ENCODE data around the gene SDSL.

The SDSL gene

GRCh38 chr12:113457710-113458109 is 35.5 kb downstream of the SDSL start:
- Mint-ChIP-seq H3K9me3 (no peaks in the 10 kb centered on the region), H3K4me1 (peaks cover 3% of the 10 kb centered on the region), H3K27ac (no peak overlapping the region), H3K4me3 (no peak overlapping the region), H3K27me3 (peaks cover 32% of the 10 kb centered on the region), H3K36me3 (no peaks in the 10 kb centered on the region)
- no peak for ATAC-seq (ENCODE audit: low read depth)
- DNase-seq (ENCODE audit: low spot score in 2 of 2), result no peak

DNA sequence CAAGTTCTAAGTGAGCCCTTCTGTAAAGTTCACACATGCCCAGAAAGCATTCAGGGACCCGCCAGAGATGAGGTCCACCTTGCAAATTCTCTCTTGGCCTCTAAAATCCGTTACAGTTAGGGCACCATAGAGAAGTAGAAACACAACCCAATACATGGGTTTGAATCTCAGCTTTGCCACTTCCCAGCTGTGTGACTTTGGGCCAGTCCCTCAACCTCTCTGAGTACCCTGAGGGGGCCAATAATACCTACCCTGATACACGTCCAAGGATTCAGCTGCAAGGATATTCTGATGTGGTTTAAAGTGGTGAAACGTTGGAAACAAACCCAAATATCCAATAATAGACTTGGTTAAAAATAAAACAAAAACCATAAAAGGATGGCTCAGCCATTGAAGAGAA is 37.8 kb downstream of the SDSL start:
- H3K27me3 Mint-ChIP-seq, result peaks cover 39% of the 10 kb centered on the region
- H3K4me3 Mint-ChIP-seq, result no peak overlapping the region
- H3K9me3 Mint-ChIP-seq, result no peaks in the 10 kb centered on the region
- peaks cover 12% of the 10 kb centered on the region for H3K4me1 Mint-ChIP-seq
- H3K27ac Mint-ChIP-seq, result no peak overlapping the region
- ATAC-seq (ENCODE audit: low read depth), result no peak
- H3K36me3 Mint-ChIP-seq, result peaks cover 4% of the 10 kb centered on the region
- DNase-seq (ENCODE audit: low spot score in 2 of 2), result no peak

GRCh38 chr12:113461666-113462065 is 39.5 kb downstream of the SDSL start:
- Mint-ChIP-seq H3K36me3 (peaks cover 4% of the 10 kb centered on the region), H3K27me3 (peaks cover 39% of the 10 kb centered on the region), H3K9me3 (no peaks in the 10 kb centered on the region), H3K4me3 (no peak overlapping the region), H3K27ac (no peak overlapping the region), H3K4me1 (peaks cover 17% of the 10 kb centered on the region)
- ATAC-seq (ENCODE audit: low read depth) (no peak), DNase-seq (ENCODE audit: low spot score in 2 of 2) (no peak)

DNA sequence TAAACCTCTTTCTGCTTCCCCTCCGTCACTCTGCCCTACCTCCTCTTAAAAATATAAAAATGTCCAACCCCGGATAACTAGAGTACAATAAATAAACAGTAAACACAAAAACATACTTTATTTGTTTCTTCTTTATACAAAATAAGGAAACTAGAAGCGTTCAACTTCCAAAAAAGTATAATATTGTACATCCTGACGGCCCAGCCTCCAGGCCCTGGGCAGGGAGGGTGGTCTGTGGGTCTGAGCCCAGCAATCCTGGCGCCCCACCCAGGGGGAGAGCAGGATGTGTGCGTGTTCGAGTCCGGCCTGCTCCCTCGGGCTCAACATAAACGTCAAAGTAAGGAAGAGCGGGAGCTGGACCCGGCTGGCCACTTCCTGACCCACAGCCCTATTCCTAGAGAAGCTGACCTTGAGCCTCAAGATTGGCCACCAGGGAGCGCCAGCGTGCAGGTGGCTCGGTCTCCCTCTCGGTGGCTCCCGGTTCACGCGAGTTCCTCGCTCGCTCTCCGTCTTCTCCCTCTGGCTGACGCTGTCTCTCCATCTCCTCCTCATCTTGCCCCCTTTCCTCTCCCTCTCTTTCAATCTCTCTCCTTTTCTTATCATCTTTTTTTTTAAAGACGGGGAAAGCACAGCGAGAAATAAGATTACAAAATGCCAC is 40.1 kb downstream of the SDSL start:
- DNase-seq (ENCODE audit: low spot score in 2 of 2) (peak; percentile 58 to 70), ATAC-seq (ENCODE audit: low read depth) (peak; percentile 64)
- Mint-ChIP-seq H3K4me1 (peaks cover 20% of the 10 kb centered on the region), H3K4me3 (peak overlapping the region; percentile 81), H3K36me3 (peaks cover 4% of the 10 kb centered on the region), H3K27me3 (peaks cover 40% of the 10 kb centered on the region), H3K9me3 (no peaks in the 10 kb centered on the region), H3K27ac (no peak overlapping the region)

- H3K36me3 Mint-ChIP-seq, result peaks cover 4% of the 10 kb centered on the region
- H3K27ac Mint-ChIP-seq, result peak overlapping the region; percentile 7
- H3K4me1 Mint-ChIP-seq, result peaks cover 20% of the 10 kb centered on the region
- DNase-seq (ENCODE audit: low spot score in 2 of 2), result no peak
- no peak for ATAC-seq (ENCODE audit: low read depth)
- peak overlapping the region; percentile 24 for H3K4me3 Mint-ChIP-seq
- H3K9me3 Mint-ChIP-seq, result no peaks in the 10 kb centered on the region
- H3K27me3 Mint-ChIP-seq, result peaks cover 37% of the 10 kb centered on the region
Measured at GRCh38 chr12:113462998-113463745, 41.0 kb downstream of the SDSL start.

DNA sequence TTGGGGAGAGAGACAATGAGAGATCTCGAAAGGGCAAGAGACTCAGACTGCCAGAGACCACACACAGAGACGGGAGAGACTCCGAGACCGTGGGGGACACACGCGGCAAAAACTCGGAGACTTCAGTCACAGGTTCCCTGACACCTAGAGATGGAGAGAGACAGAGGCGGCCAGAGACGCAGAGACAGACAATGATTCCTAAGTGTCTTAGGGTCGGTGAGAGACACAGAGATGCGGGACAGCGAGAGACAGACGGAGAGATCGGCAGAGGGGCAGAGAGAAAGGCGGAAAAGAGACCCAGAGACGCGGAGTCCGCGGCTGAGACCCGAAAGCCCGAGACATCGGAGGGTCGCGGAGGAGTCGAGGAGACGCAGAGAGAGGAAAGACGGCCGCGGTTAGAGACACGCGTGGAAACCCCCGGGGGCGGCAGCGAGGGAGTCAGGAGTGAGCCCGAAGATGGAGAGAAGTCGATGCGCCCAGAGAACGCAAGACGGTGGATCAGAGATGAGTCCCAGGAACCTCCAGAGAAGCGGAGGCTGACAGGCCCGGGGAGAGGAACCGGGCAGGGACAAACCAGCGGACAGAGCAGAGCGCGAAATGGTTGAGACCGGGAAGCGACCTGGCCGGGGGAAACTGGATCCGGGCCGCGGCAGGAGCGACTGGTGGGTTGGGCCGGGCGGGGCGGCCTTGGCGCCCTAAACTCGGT is 41.7 kb downstream of the SDSL start:
- Mint-ChIP-seq H3K27ac (peak overlapping the region; percentile 7), H3K27me3 (peaks cover 37% of the 10 kb centered on the region)
- no peak for DNase-seq (ENCODE audit: low spot score in 2 of 2)

GRCh38 chr12:113464452-113464775 is 42.2 kb downstream of the SDSL start:
- H3K36me3 Mint-ChIP-seq, result peaks cover 4% of the 10 kb centered on the region
- peaks cover 20% of the 10 kb centered on the region for H3K4me1 Mint-ChIP-seq
- DNase-seq (ENCODE audit: low spot score in 2 of 2) (no peak), ATAC-seq (ENCODE audit: low read depth) (no peak)
- H3K27me3 Mint-ChIP-seq, result peaks cover 32% of the 10 kb centered on the region
- H3K4me3 Mint-ChIP-seq, result no peak overlapping the region
- no peak overlapping the region for H3K27ac Mint-ChIP-seq
- H3K9me3 Mint-ChIP-seq, result no peaks in the 10 kb centered on the region

More for the DNA sequence above, 41.7 kb downstream of the SDSL start:
- H3K4me1 Mint-ChIP-seq, result peaks cover 20% of the 10 kb centered on the region
- no peak for ATAC-seq (ENCODE audit: low read depth)
- H3K9me3 Mint-ChIP-seq, result no peaks in the 10 kb centered on the region
- H3K36me3 Mint-ChIP-seq, result peaks cover 4% of the 10 kb centered on the region
- peak overlapping the region; percentile 24 for H3K4me3 Mint-ChIP-seq

- ATAC-seq (ENCODE audit: low read depth) (no peak), DNase-seq (ENCODE audit: low spot score in 2 of 2) (no peak)
- H3K4me1 Mint-ChIP-seq, result peaks cover 20% of the 10 kb centered on the region
- no peak overlapping the region for H3K27ac Mint-ChIP-seq
- H3K4me3 Mint-ChIP-seq, result no peak overlapping the region
- H3K27me3 Mint-ChIP-seq, result peaks cover 32% of the 10 kb centered on the region
- peaks cover 4% of the 10 kb centered on the region for H3K36me3 Mint-ChIP-seq
- no peaks in the 10 kb centered on the region for H3K9me3 Mint-ChIP-seq
Measured at GRCh38 chr12:113464852-113465719, 42.9 kb downstream of the SDSL start.

GRCh38 chr12:113465808-113466453 is 43.8 kb downstream of the SDSL start:
- no peaks in the 10 kb centered on the region for H3K9me3 Mint-ChIP-seq
- H3K4me1 Mint-ChIP-seq, result peaks cover 20% of the 10 kb centered on the region
- H3K27me3 Mint-ChIP-seq, result peaks cover 34% of the 10 kb centered on the region
- no peak overlapping the region for H3K27ac Mint-ChIP-seq
- no peak for DNase-seq (ENCODE audit: low spot score in 2 of 2)
- H3K36me3 Mint-ChIP-seq, result peaks cover 4% of the 10 kb centered on the region
- no peak overlapping the region for H3K4me3 Mint-ChIP-seq
- ATAC-seq (ENCODE audit: low read depth), result no peak

- no peak overlapping the region for H3K27ac Mint-ChIP-seq
- peaks cover 30% of the 10 kb centered on the region for H3K27me3 Mint-ChIP-seq
- peak overlapping the region; percentile 45 for H3K4me3 Mint-ChIP-seq
- peaks cover 4% of the 10 kb centered on the region for H3K36me3 Mint-ChIP-seq
- peaks cover 20% of the 10 kb centered on the region for H3K4me1 Mint-ChIP-seq
- DNase-seq (ENCODE audit: low spot score in 2 of 2) (no peak), ATAC-seq (ENCODE audit: low read depth) (no peak)
- no peaks in the 10 kb centered on the region for H3K9me3 Mint-ChIP-seq
Measured at GRCh38 chr12:113466454-113467141, 44.4 kb downstream of the SDSL start.

- no peak for DNase-seq (ENCODE audit: low spot score in 2 of 2)
- peak overlapping the region; percentile 45 for H3K4me3 Mint-ChIP-seq
- H3K36me3 Mint-ChIP-seq, result peaks cover 4% of the 10 kb centered on the region
- peaks cover 20% of the 10 kb centered on the region for H3K4me1 Mint-ChIP-seq
- no peaks in the 10 kb centered on the region for H3K9me3 Mint-ChIP-seq
- H3K27ac Mint-ChIP-seq, result no peak overlapping the region
- ATAC-seq (ENCODE audit: low read depth), result no peak
- peaks cover 34% of the 10 kb centered on the region for H3K27me3 Mint-ChIP-seq
Measured at GRCh38 chr12:113467142-113467501, 44.9 kb downstream of the SDSL start.

DNA sequence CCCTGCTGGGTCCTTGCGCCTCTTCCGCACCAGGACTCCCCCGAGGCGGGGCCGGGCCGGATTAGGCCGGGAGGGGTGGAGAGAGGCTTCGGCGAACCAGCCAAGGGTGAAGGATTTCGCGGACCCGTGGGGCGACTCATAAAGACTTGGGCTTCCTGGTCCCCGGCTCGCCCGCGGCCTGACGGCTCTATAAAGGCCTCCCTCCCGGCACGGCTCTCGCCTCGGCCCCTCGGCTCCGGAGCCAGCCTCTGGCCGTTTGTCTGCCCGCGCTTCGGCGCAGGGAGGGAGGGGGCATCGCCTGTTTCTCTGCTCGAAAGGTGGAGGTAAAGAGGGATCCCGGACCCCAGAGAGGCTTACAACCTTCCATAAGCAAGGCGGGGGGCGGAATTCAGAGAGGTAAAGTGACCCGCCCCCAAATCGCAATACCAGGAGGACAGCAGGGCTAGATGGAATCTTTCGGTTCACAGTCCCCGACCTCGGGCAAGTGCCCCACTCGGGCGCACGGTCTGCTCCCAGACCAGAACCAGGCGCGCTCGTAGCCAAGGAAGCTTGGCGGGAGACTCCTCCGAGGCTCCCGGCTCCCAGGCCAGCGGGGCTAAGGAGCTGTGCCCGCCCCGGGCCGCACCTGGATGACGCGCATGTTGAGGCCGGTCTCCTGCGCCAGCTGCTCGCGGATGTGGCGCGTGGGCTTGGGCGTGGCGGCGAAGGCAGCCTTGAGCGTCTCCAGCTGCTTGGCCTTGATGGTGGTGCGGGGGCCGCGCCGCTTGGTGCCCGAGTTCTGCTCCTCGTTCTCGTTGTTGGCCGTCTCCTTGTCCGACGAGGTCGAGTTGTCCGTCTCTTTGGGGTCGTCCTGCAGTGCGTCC is 45.6 kb downstream of the SDSL start:
- no peak for ATAC-seq (ENCODE audit: low read depth)
- Mint-ChIP-seq H3K9me3 (no peaks in the 10 kb centered on the region), H3K27me3 (peaks cover 36% of the 10 kb centered on the region), H3K27ac (no peak overlapping the region), H3K4me3 (peak overlapping the region; percentile 56), H3K4me1 (peaks cover 17% of the 10 kb centered on the region), H3K36me3 (peaks cover 4% of the 10 kb centered on the region)
- no peak for DNase-seq (ENCODE audit: low spot score in 2 of 2)

Measured in memory B cell (primary cell).